VCaP (cell line): ENCODE measurements around the gene ATPAF2.

ENCODE experiments used
- H3K27ac ChIP-seq: fragments of 450-650 bp; 2 replicates; pipeline ENCODE4 v1.5.1; 2017
- TF ChIP-seq, protein P1 (sequence below): fragments of 450-650 bp; conservative IDR thresholded peaks from 2 replicates; pipeline ENCODE4 v1.5.1; 2017; ENCODE audit warnings: mild to moderate bottlenecking, moderate library complexity

Gene ATPAF2

DNA sequence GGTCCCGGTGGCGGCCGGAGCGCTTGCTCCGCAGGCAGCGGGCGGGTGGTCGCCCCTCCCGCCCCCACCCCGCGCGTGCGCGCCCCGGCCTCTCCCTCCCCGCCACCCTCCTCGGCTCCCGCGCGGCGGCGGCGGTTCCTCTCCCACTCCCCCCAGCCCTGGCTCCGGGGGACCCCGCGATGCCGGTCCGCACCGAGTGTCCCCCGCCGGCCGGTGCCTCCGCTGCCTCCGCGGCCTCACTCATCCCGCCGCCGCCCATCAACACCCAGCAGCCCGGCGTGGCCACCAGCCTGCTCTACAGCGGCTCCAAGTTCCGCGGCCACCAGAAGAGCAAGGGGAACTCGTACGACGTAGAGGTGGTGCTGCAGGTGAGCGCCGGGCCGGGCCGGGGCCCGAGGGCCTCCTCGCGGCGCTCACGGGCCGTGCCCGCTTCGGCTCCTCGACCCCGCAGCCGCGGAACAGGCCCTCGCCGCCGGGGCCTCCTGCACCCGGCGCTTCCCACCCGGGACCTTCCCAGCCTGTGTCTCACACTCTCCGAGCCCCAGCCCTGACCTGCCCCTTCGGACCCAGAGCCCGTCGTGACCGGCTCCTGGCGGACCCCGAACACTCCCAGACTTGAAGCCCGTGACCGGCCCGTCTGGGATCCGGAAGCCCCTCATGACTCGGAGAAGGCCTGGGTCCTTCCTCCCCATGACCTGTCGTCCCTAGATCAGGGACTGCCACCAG lies 730 bp upstream of the ATPAF2 start:
- TF ChIP-seq, protein P1, sequence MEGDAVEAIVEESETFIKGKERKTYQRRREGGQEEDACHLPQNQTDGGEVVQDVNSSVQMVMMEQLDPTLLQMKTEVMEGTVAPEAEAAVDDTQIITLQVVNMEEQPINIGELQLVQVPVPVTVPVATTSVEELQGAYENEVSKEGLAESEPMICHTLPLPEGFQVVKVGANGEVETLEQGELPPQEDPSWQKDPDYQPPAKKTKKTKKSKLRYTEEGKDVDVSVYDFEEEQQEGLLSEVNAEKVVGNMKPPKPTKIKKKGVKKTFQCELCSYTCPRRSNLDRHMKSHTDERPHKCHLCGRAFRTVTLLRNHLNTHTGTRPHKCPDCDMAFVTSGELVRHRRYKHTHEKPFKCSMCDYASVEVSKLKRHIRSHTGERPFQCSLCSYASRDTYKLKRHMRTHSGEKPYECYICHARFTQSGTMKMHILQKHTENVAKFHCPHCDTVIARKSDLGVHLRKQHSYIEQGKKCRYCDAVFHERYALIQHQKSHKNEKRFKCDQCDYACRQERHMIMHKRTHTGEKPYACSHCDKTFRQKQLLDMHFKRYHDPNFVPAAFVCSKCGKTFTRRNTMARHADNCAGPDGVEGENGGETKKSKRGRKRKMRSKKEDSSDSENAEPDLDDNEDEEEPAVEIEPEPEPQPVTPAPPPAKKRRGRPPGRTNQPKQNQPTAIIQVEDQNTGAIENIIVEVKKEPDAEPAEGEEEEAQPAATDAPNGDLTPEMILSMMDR, result no peak
- peak overlapping the region; percentile 77 for H3K27ac ChIP-seq

DNA sequence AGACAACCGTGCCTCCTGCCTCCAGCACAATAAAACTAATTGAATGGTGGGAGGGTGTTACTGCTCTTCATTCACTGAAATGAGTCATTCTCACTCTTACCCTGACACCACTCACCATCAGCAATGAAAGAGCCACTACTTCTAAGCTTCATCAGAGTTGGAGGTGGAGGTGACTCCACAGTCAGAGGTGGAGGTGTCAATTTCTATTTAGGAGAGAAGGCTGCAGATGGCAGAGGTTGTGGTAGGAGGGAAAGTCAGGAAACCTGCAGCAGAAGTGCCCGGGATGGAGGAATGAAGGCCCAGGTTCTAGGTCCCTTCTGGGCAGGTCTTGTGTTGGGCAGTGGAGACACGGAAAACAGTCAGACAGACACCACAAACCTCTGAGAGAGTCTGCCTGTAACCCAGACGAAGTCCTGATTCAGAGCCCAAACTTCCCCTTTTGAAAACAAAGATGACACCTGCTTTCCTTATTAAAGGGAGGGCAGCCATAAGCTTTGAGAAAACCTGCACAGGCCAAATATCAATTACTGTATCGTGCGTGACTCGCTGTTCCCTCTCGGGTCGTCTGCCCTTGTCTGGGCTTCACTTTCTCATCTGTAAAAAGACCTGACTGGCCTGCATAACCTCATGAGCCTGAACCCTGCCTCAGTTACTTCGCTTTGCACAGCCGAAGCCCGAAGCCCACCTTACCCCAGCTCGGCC lies 668 bp downstream of the ATPAF2 start:
- peak overlapping the region; percentile 77 for H3K27ac ChIP-seq

DNA sequence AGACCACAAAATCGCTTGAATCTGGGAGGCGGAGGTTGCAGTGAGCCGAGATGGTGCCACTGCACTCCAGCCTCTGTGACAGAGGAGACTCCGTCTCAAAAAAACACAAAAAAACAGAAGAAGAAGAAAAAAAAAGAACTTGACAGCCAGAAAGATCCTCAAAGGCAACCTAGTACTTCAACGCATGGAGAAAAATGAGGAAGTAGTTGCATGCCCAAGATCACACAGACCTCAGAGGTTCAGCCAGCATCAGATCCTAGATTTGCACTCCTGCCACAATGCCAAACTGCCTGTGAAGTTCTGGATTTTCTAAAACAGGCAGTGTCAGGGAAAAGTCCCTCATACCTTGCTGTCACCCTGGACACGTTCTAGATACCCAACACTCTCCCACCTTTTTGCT lies 1.5 kb downstream of the ATPAF2 start:
- H3K27ac ChIP-seq, result no peak overlapping the region
- TF ChIP-seq, protein P1, result no peak

More for the DNA sequence above, 668 bp downstream of the ATPAF2 start:
- TF ChIP-seq, protein P1, result no peak

DNA sequence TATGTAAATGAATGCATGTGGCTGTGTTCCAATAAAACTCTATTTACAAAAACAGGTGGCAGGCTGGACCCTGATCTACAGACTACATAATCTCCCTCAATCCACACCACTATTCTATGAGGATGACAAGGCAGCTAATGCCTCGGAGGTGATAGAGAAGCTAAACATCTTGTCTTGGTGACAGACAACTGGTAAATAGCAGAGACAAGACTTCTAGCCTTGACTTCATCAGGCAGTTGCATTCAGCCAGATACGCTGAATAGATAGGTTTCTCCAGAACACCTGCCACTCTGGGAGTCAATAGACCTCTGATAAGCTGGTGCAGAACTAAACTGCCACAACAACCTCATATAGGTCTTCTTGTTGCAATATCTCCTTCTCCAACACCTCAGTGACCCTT lies 3.3 kb downstream of the ATPAF2 start:
- TF ChIP-seq, protein P1, result no peak

DNA sequence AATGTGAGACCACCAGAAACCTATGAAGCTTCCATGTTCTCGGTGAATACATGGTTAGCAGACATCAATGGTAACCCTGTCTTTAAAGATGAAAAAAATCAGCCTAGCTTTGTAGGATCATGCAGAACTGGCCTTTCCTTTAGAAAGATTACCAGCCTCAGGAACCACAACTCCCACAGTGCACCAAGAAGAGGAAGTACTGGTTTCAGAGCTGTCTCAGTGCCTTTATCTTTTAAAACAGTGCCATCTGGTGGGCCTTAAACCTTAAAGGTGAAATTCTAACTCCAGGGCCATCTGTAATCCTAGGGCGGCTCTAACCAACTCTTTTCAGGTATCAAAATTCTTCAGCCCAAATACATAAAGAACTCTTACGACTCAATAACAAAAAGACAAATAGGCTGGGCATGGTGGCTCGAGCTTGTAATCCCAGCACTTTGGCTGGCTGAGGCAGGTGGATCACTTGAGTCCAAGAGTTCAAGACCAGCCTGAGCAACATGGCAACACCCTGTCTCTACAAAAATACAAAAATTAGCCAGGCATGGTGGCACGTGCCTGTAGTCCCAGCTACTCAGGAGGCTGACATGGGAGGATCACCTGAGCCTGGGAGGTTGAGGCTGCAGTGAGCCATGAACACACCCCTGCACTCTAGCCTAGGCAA lies 5.4 kb downstream of the ATPAF2 start:
- TF ChIP-seq, protein P1, result peak; percentile 75
- no peak overlapping the region for H3K27ac ChIP-seq

More for the DNA sequence above, 3.3 kb downstream of the ATPAF2 start:
- no peak overlapping the region for H3K27ac ChIP-seq

DNA sequence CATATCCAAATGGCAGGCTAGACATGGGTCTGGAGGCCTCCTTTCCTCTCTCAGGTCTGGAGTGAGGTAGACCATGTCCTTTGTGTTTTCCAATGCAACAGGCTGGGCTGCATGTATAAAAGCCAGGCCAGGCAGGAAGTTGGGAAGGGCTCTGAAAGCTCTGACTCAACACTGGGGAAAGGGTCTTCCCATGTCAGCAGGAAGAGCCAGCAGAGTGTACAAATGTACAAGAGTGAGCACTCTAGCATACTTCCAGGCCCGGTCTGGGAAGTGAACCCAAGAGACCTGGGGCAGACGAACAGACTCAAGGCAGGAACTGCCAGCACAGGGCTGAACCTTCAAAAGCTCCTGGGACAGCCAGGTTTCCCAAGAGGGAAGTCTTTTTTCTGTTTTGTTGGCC lies 7.0 kb downstream of the ATPAF2 start:
- no peak overlapping the region for H3K27ac ChIP-seq
- TF ChIP-seq, protein P1, result no peak

DNA sequence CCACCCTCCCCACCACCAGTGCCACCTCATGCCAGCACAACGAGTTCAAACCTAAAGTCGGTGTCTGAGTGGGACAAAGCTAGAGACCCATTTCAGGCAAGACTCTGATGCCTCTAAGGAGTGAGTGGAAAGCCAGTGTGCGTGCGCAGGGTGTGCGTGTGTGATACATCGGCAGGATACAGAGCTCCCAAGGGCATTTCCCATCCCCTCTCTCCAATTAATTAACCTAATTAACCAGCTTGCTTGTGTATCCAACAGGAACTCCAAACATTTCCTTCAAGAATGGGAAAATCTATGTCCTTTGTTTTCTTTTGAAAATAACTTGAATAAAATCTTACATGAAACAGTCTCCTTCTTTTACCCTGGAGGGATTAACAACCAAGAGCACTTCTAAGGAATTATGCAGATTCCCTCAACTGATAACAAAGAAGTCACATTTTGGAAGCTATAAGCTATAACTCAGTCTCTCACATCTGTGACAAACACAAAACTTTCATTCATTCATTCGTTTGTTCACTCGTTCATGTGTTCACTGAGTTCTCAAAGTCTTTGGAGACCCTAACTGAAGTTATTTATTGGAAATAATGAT lies 9.9 kb downstream of the ATPAF2 start:
- TF ChIP-seq, protein P1, result no peak
- H3K27ac ChIP-seq, result no peak overlapping the region
